Stimulated activated naive CD8-positive, alpha-beta T cell treated with anti-CD3 and anti-CD28 coated beads, Interleukin-15, amount 100 ng/mL, for 72 hours (primary cell): ENCODE results near the gene SAPCD1.

ENCODE experiments used
- ATAC-seq: fragments of 150-1000 bp; cut with Tn5 transposase; 2 replicates; pipeline ENCODE4 v1.10.0; 2021; ENCODE audit warnings: mild to moderate bottlenecking, moderate library complexity
- DNase-seq, 2 donors: peaks; one replicate each; pipeline ENCODE4 v3.0.0; 2021 to 2022
- H3K27ac Mint-ChIP-seq, 2 donors: one replicate each; pipeline ENCODE4 v1.8.0; 2022; ENCODE audit warnings: mild to moderate bottlenecking in 2 of 2, mixed read lengths in 2 of 2, moderate library complexity in 2 of 2
- H3K27me3 Mint-ChIP-seq: one replicate; pipeline ENCODE4 v1.8.0; 2022; ENCODE audit warnings: mixed read lengths
- H3K4me1 Mint-ChIP-seq: one replicate; pipeline ENCODE4 v1.8.0; 2022; ENCODE audit warnings: mild to moderate bottlenecking, mixed read lengths
- H3K4me3 Mint-ChIP-seq, 2 donors: one replicate each; pipeline ENCODE4 v1.8.0; 2022; ENCODE audit warnings: mild to moderate bottlenecking in 2 of 2, mixed read lengths in 2 of 2, moderate library complexity in 1 of 2
- H3K9me3 Mint-ChIP-seq, 2 donors: one replicate each; pipeline ENCODE4 v1.8.0; 2022; ENCODE audit warnings: mixed read lengths in 2 of 2

The SAPCD1 gene

DNA sequence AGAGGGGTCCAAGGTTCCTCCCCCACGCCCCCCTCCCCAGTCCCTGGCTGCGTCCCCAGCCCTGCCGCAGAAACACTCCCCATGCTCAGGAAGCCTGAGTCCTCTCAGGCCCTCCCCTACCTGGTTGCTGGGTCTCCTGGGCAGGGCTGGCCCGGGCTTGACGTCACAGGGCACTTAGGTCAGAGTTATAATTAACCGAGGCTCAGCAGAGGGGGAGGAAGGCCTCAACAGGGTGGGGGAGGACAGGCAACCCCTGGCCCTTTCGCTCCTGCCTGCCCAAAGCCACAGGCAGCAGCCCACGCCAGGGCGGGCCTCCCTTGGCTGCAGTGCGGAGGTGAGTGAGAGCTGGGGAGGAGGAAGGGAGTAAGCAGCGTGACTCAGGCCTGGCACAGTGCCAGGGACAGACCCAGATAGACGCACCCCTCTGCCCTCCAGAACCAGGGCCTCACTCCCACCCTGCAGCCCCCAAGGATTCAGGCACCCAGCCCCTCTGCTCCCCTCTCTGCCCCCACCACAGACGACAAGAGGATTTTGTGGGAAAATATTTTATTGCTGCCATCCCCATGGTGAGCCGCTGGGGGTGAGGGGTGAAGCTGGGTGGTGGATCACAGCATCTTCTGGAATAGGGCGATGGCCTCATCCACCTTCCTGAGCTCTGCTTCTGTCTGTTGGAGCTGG, 14.7 kb downstream of the SAPCD1 start, which contains the start of gene VWA7:
Gene VWA7 (minus strand): TSS at position 340 of the 678 bp plus-strand sequence. CDS start 549 bp downstream, outside the sequence.
- ATAC-seq (peak; percentile 96), DNase-seq (peak; percentile 78 to 91)
- peak within 1 kb of the TSS; percentile 49 to 95 for H3K27ac Mint-ChIP-seq
- peaks cover 8% of the 10 kb centered on the region for H3K27me3 Mint-ChIP-seq
- H3K9me3 Mint-ChIP-seq, result no peaks in the 10 kb centered on the region
- H3K4me1 Mint-ChIP-seq, result peaks cover 54% of the 10 kb centered on the region
- peak within 1 kb of the TSS; percentile 71 to 84 for H3K4me3 Mint-ChIP-seq

GRCh38 chr6:31777667-31778050, 15.2 kb downstream of the SAPCD1 start:
- no peak for DNase-seq
- ATAC-seq, result no peak
- H3K27me3 Mint-ChIP-seq, result peaks cover 8% of the 10 kb centered on the region
- H3K4me1 Mint-ChIP-seq, result peaks cover 51% of the 10 kb centered on the region
- peak overlapping the region in 1 of 2 donors; percentile 38 for H3K27ac Mint-ChIP-seq
- no peaks in the 10 kb centered on the region for H3K9me3 Mint-ChIP-seq
- H3K4me3 Mint-ChIP-seq, result peak overlapping the region in 1 of 2 donors; percentile 13

- Mint-ChIP-seq H3K27me3 (peaks cover 8% of the 10 kb centered on the region), H3K27ac (peak overlapping the region in 1 of 2 donors; percentile 34), H3K4me3 (no peak overlapping the region), H3K9me3 (no peaks in the 10 kb centered on the region), H3K4me1 (peaks cover 46% of the 10 kb centered on the region)
- no peak for DNase-seq
- no peak for ATAC-seq
These were observed 15.7 kb downstream of the SAPCD1 start for GRCh38 chr6:31778193-31778592.

DNA sequence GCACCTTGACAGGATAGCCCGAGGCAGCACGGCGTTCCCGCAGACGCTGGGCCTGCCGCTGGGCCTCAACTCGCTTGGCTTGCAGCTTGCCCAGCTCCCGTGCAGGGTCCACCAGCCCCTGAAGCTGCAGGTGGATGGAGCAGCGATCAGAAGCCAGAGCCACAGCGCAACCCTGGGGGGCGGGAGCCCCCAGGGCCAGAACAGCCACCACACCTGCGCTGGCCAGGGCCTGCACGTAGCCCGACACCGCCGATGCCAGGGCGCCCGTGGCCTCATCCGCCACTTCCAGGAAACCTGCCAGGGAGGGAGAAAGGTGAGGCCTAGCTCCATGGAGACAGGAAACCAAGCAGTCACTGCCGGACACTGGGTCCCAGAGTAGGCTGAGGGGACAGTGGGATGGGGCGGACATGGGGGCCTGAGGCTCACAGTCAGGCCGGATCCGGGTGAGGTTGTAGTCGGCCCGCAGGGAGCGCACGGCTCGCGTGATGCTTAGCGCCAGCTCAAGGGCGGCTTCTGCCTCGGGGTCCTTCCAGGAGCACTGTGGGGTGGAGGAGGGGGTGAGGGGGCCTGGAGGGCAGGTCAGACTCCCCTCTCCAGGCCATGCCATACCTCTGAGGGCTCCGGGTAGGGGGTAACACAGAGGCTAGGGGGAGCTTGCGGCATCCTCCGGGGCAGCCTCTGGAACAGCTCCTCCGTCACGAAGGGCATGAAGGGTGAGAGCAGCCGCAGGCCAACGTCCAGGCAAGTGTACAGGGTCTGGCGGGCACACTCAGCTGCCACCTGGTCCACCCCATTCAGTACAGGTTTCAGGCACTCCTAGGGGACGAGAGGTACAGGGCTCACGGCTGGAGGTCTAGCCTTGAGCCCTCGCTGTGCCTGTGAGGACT, 16.8 kb downstream of the SAPCD1 start:
- Mint-ChIP-seq H3K27me3 (peaks cover 8% of the 10 kb centered on the region), H3K4me1 (peaks cover 35% of the 10 kb centered on the region), H3K27ac (peak overlapping the region in 1 of 2 donors; percentile 34), H3K4me3 (no peak overlapping the region), H3K9me3 (no peaks in the 10 kb centered on the region)
- DNase-seq (no peak), ATAC-seq (no peak)

DNA sequence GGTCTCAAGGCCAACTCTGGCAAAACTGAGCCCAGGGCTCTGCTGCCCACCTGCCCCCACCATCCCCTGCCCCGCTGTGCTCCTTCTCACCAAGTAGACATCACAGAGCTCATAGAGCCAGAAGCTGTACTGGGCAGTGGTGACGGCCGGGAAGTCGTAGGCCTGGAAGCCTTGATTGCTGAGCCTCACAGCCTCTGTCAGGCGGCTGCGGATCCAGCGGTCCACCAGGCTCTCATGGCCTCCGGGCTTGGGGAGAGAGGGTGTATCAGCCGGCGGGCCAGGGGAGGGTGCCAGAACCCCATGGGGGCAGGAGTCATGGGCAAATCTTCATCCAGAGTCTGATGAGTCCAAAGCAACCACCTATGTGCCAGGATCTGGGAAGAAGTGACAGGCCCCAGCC, 17.5 kb downstream of the SAPCD1 start:
- DNase-seq (no peak), ATAC-seq (no peak)
- peaks cover 8% of the 10 kb centered on the region for H3K27me3 Mint-ChIP-seq
- peak overlapping the region in 1 of 2 donors; percentile 34 for H3K27ac Mint-ChIP-seq
- H3K4me3 Mint-ChIP-seq, result no peak overlapping the region
- H3K9me3 Mint-ChIP-seq, result no peaks in the 10 kb centered on the region
- H3K4me1 Mint-ChIP-seq, result peaks cover 31% of the 10 kb centered on the region

GRCh38 chr6:31780507-31781243, 18.2 kb downstream of the SAPCD1 start:
- H3K27ac Mint-ChIP-seq, result no peak overlapping the region
- no peak for ATAC-seq
- H3K27me3 Mint-ChIP-seq, result peaks cover 2% of the 10 kb centered on the region
- H3K4me1 Mint-ChIP-seq, result peaks cover 24% of the 10 kb centered on the region
- H3K4me3 Mint-ChIP-seq, result no peak overlapping the region
- no peaks in the 10 kb centered on the region for H3K9me3 Mint-ChIP-seq
- no peak for DNase-seq

DNA sequence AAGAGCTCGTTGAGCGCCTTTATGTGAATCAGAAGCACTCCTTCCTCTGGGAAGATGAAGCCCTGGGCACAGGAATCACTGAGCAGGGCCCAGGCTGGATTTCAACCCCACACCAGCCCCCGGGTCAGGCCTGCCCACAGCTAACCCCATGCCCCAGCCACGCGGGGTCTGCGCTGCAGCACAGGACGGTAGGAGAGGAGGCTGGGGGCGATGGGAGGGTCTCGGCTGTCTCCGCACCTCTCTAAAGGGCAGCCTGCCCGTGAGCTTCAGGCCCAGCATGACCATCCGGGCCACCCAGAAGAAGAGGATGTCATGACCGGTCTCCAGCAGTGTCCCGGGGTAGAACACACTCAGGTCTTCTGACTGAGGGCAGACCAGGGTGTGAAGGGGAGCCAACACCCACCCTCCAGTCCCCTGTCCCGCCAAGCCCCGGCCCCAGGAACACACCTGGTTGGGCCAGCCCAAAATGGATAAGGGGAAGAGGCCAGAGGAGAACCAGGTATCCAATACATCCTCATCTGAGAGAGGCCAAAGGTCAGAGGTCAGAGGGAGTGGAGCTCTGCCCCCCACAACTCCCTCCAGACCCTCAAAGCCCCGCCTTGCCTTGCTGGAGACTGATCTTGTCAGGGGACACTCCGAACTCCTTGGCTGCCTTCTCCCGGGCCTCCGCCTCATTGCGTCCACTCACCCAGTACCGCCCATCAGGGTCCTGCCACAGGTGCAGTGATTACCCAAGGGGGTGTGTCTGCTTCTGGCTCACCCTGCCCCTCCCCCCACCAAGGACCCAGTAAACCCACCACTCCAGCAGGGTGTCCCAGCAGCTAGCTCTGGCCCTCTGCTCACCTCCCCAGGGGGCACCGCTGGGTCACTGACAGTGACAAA, 19.0 kb downstream of the SAPCD1 start:
- ATAC-seq (no peak), DNase-seq (no peak)
- no peak overlapping the region for H3K27ac Mint-ChIP-seq
- peaks cover 16% of the 10 kb centered on the region for H3K4me1 Mint-ChIP-seq
- no peak overlapping the region for H3K4me3 Mint-ChIP-seq
- H3K27me3 Mint-ChIP-seq, result no peaks in the 10 kb centered on the region
- no peaks in the 10 kb centered on the region for H3K9me3 Mint-ChIP-seq

- Mint-ChIP-seq H3K27me3 (no peaks in the 10 kb centered on the region), H3K4me1 (peaks cover 8% of the 10 kb centered on the region)
These were observed 19.8 kb downstream of the SAPCD1 start for GRCh38 chr6:31782126-31782855.

GRCh38 chr6:31784098-31784925, 21.9 kb downstream of the SAPCD1 start:
- no peak overlapping the region for H3K27ac Mint-ChIP-seq

More at GRCh38 chr6:31782126-31782855, 19.8 kb downstream of the SAPCD1 start:
- Mint-ChIP-seq H3K27ac (peak overlapping the region in 1 of 2 donors; percentile 48), H3K4me3 (no peak overlapping the region), H3K9me3 (no peaks in the 10 kb centered on the region)
- ATAC-seq (no peak), DNase-seq (no peak)

GRCh38 chr6:31785475-31785874, 23.0 kb downstream of the SAPCD1 start:
- ATAC-seq, result no peak
- Mint-ChIP-seq H3K27ac (no peak overlapping the region), H3K4me3 (no peak overlapping the region), H3K9me3 (no peaks in the 10 kb centered on the region), H3K27me3 (no peaks in the 10 kb centered on the region), H3K4me1 (no peaks in the 10 kb centered on the region)
- no peak for DNase-seq

More at GRCh38 chr6:31784098-31784925, 21.9 kb downstream of the SAPCD1 start:
- Mint-ChIP-seq H3K4me1 (no peaks in the 10 kb centered on the region), H3K27me3 (no peaks in the 10 kb centered on the region), H3K9me3 (no peaks in the 10 kb centered on the region), H3K4me3 (no peak overlapping the region)
- DNase-seq (no peak), ATAC-seq (no peak)

DNA sequence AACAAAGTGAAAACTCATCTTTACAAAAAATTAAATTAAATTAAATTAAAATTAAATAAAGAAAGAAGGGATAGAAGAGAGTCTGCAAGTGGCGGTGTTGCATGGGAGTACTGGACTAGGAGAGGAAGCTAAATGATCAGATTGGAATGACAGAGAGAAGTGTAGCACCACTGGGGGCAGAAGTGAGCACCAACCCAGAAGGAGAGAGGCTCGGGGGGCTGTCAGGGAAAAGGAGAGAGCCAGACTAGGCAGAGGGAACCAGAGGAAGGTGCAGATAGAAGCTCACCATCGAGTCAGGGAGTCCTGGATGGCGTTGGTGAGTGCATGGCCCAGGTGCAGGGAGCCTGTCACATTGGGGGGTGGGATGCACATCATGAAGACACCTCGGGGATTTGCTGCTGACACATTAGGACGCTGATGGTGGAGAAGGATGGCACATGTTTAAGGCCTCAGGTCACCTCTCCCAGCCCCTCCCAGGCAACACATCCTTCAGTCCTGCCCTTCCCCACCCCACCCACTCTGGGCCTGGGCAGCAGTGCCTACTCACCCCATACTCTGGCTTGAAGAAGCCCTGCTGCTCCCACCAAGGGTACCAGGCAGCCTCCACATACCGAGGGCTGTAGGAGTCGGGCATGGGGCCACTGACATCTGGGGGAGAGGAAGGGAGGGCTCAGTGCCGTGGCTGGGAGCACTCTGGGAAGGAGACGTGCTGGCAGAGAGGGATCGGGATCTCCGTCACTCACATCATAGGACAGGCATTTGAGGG, 29.1 kb downstream of the SAPCD1 start:
- no peak for ATAC-seq
- DNase-seq, result no peak
- H3K9me3 Mint-ChIP-seq, result no peaks in the 10 kb centered on the region
- peaks cover 35% of the 10 kb centered on the region for H3K4me1 Mint-ChIP-seq
- peak overlapping the region in 1 of 2 donors; percentile 23 for H3K27ac Mint-ChIP-seq
- no peaks in the 10 kb centered on the region for H3K27me3 Mint-ChIP-seq
- H3K4me3 Mint-ChIP-seq, result no peak overlapping the region

- H3K27ac Mint-ChIP-seq, result no peak overlapping the region
These were observed 29.6 kb downstream of the SAPCD1 start for GRCh38 chr6:31792090-31792374.

DNA sequence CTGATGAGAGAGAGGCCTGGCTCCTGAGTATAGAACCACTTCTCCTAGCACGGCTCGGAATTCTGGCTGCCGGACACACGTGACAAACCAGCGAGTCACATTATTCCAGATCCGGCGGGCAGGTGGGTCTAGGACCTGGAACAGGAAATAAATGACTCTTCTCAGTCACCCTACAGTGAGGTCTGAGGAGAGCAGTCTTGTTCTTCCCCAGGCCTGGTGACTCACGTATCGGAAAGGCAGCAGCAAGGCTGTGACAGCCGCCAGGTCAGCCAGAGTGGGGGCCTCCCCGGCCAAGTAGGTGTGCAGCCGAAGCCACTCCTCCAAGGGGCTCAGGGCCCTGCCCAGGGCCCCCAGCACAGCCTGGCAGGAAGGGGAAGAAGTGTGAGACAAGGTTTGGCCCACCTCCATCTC, 30.3 kb downstream of the SAPCD1 start:
- H3K27me3 Mint-ChIP-seq, result no peaks in the 10 kb centered on the region
- no peak overlapping the region for H3K27ac Mint-ChIP-seq
- H3K4me1 Mint-ChIP-seq, result peaks cover 47% of the 10 kb centered on the region
- no peak for DNase-seq
- H3K4me3 Mint-ChIP-seq, result peak overlapping the region; percentile 48 to 93
- no peak for ATAC-seq
- no peaks in the 10 kb centered on the region for H3K9me3 Mint-ChIP-seq

More at GRCh38 chr6:31792090-31792374, 29.6 kb downstream of the SAPCD1 start:
- H3K27me3 Mint-ChIP-seq, result no peaks in the 10 kb centered on the region
- DNase-seq (no peak), ATAC-seq (no peak)
- H3K4me3 Mint-ChIP-seq, result no peak overlapping the region
- H3K9me3 Mint-ChIP-seq, result no peaks in the 10 kb centered on the region
- peaks cover 39% of the 10 kb centered on the region for H3K4me1 Mint-ChIP-seq
